Measurements from ENCODE around the gene ZDHHC14.

DNA sequence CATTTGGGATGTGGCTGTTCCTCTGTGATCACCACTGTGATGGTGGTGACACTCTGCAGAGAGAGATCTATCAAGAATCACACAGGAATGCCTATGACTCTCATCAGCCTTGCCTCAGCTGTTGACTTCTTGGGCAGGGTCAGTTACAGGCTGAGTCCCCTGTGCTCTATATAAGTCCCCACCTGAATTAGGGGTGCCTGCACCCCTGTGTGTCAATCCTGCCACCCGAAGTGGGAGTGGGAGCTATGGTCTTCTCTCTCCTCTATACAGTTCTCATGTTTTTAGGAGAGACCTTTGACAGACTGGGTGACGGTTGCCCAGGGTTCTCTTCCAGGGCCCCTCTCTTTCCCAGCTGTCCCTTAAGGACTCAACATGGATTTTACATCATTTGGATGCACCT lies 173.8 kb downstream of the ZDHHC14 start:
- TF ChIP-seq EP300 (IDR thresholded peaks at IDR 0.05), result no peak
- TF ChIP-seq, protein P1, sequence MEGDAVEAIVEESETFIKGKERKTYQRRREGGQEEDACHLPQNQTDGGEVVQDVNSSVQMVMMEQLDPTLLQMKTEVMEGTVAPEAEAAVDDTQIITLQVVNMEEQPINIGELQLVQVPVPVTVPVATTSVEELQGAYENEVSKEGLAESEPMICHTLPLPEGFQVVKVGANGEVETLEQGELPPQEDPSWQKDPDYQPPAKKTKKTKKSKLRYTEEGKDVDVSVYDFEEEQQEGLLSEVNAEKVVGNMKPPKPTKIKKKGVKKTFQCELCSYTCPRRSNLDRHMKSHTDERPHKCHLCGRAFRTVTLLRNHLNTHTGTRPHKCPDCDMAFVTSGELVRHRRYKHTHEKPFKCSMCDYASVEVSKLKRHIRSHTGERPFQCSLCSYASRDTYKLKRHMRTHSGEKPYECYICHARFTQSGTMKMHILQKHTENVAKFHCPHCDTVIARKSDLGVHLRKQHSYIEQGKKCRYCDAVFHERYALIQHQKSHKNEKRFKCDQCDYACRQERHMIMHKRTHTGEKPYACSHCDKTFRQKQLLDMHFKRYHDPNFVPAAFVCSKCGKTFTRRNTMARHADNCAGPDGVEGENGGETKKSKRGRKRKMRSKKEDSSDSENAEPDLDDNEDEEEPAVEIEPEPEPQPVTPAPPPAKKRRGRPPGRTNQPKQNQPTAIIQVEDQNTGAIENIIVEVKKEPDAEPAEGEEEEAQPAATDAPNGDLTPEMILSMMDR (IDR thresholded peaks at IDR 0.05), result no peak
- TF ChIP-seq POLR2A (IDR thresholded peaks at IDR 0.05; ENCODE audit: low read depth), result no peak
